Measurements from ENCODE around the gene IFNW1. TPM values are rescaled to one million over a fixed set of nuclear protein-coding genes. Genes with fewer than 3 reads are reported as not detected.

IFNW1 gene
- total and polyA plus RNA-seq, 10 of the 15 experiments (the other 5 are each of a cell fraction or from before 2014, with no cell fraction given), result 0.06 to 0.11 (median 0.09) TPM; not detected in 7

DNA sequence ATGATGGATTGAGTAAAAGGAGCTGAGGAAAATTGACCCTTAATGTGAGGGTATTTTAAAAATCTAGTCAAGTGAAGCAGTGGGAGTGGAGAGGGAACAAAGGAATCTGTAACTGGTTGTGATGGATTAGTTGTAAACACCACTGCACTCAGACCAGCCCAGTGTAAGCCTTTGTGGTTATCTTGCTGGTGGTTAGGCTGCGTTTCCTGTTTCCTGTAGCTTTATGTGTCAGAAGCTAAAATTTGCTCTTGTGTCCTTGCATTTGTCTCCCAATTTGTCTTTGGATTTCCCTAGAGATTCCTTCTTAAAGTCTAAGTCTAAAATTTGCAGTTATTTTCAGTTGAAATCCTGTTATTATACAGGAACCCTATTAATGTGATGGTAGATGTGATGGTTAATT is 18.5 kb upstream of the IFNW1 start (continued):
- TF ChIP-seq, protein P1, sequence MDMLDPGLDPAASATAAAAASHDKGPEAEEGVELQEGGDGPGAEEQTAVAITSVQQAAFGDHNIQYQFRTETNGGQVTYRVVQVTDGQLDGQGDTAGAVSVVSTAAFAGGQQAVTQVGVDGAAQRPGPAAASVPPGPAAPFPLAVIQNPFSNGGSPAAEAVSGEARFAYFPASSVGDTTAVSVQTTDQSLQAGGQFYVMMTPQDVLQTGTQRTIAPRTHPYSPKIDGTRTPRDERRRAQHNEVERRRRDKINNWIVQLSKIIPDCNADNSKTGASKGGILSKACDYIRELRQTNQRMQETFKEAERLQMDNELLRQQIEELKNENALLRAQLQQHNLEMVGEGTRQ (IDR thresholded peaks at IDR 0.05; ENCODE audit: borderline replicate concordance, low read depth, low read length), result no peak
- TF ChIP-seq RFX5 (IDR thresholded peaks at IDR 0.05; ENCODE audit: low read depth, low read length) (no peak), MYB (IDR thresholded peaks at IDR 0.05; ENCODE audit: borderline replicate concordance, low read depth, low read length) (no peak), HDGF (IDR thresholded peaks at IDR 0.05) (no peak), BHLHE40 (IDR thresholded peaks at IDR 0.05; ENCODE audit: borderline replicate concordance in 1 of 2, low read depth in 2 of 2, low read length in 1 of 2) (no peak), EP300 (IDR thresholded peaks at IDR 0.05; ENCODE audit: borderline replicate concordance in 1 of 2, control insufficient read depth in 1 of 2, low read depth in 2 of 2, low read length in 2 of 2) (no peak), KAT2A (conservative IDR thresholded peaks at IDR 0.05; ENCODE audit: control insufficient read depth, low read depth, low read length) (no peak), EGR1 (IDR thresholded peaks at IDR 0.05; ENCODE audit: borderline replicate concordance in 1 of 2, low read depth in 2 of 2, low read length in 2 of 2) (no peak), NR2C2 (IDR thresholded peaks at IDR 0.05; ENCODE audit: borderline replicate concordance, control insufficient read depth, insufficient read length, low read depth) (no peak), GATAD2B (conservative IDR thresholded peaks at IDR 0.05; ENCODE audit: low read depth) (no peak), RUNX3 (IDR thresholded peaks at IDR 0.05; ENCODE audit: low read length) (peak; percentile 95), SREBF1 (IDR thresholded peaks at IDR 0.05; ENCODE audit: low read length) (no peak), GABPA (IDR thresholded peaks at IDR 0.05; ENCODE audit: low read depth) (no peak), BACH1 (IDR thresholded peaks at IDR 0.05; ENCODE audit: borderline replicate concordance) (no peak)
- TF ChIP-seq, protein P2, sequence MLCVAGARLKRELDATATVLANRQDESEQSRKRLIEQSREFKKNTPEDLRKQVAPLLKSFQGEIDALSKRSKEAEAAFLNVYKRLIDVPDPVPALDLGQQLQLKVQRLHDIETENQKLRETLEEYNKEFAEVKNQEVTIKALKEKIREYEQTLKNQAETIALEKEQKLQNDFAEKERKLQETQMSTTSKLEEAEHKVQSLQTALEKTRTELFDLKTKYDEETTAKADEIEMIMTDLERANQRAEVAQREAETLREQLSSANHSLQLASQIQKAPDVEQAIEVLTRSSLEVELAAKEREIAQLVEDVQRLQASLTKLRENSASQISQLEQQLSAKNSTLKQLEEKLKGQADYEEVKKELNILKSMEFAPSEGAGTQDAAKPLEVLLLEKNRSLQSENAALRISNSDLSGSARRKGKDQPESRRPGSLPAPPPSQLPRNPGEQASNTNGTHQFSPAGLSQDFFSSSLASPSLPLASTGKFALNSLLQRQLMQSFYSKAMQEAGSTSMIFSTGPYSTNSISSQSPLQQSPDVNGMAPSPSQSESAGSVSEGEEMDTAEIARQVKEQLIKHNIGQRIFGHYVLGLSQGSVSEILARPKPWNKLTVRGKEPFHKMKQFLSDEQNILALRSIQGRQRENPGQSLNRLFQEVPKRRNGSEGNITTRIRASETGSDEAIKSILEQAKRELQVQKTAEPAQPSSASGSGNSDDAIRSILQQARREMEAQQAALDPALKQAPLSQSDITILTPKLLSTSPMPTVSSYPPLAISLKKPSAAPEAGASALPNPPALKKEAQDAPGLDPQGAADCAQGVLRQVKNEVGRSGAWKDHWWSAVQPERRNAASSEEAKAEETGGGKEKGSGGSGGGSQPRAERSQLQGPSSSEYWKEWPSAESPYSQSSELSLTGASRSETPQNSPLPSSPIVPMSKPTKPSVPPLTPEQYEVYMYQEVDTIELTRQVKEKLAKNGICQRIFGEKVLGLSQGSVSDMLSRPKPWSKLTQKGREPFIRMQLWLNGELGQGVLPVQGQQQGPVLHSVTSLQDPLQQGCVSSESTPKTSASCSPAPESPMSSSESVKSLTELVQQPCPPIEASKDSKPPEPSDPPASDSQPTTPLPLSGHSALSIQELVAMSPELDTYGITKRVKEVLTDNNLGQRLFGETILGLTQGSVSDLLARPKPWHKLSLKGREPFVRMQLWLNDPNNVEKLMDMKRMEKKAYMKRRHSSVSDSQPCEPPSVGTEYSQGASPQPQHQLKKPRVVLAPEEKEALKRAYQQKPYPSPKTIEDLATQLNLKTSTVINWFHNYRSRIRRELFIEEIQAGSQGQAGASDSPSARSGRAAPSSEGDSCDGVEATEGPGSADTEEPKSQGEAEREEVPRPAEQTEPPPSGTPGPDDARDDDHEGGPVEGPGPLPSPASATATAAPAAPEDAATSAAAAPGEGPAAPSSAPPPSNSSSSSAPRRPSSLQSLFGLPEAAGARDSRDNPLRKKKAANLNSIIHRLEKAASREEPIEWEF (IDR thresholded peaks at IDR 0.05; ENCODE audit: insufficient replicate concordance, low read depth, low read length), result no peak

Data from GM12878 (cell line).